Keratinocyte (primary cell): ENCODE results near the gene STMND1.

ENCODE experiments used
- EZH2 ChIP-seq: IDR thresholded peaks from one replicate; pipeline ENCODE4 v1.6.1; 2012; ENCODE audit warnings: inconsistent platforms, mild to moderate bottlenecking, low read length, moderate library complexity
- TF ChIP-seq, protein P1 (sequence below), 3 experiments: IDR thresholded peaks in 1 of 3; conservative IDR thresholded peaks in 1 of 3; optimal IDR thresholded peaks in 1 of 3; 2 replicates in 2 of 3; 3 replicates in 1 of 3; pipeline versions ENCODE3 to v1.5.1; 2011; ENCODE audit warnings: low read length in 3 of 3, mild to moderate bottlenecking in 3 of 3, moderate library complexity in 2 of 3, control low read depth in 1 of 3, inconsistent platforms in 1 of 3; ENCODE audit not compliant: insufficient read depth in 2 of 3; ENCODE audit errors: extremely low read depth in 1 of 3

GRCh38 chr6:17178754-17179529 is 77.1 kb downstream of the STMND1 start:
- TF ChIP-seq EZH2 = no peak
- TF ChIP-seq, protein P1, sequence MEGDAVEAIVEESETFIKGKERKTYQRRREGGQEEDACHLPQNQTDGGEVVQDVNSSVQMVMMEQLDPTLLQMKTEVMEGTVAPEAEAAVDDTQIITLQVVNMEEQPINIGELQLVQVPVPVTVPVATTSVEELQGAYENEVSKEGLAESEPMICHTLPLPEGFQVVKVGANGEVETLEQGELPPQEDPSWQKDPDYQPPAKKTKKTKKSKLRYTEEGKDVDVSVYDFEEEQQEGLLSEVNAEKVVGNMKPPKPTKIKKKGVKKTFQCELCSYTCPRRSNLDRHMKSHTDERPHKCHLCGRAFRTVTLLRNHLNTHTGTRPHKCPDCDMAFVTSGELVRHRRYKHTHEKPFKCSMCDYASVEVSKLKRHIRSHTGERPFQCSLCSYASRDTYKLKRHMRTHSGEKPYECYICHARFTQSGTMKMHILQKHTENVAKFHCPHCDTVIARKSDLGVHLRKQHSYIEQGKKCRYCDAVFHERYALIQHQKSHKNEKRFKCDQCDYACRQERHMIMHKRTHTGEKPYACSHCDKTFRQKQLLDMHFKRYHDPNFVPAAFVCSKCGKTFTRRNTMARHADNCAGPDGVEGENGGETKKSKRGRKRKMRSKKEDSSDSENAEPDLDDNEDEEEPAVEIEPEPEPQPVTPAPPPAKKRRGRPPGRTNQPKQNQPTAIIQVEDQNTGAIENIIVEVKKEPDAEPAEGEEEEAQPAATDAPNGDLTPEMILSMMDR (optimal IDR thresholded peaks at IDR 0.05 in 1 of 3, IDR thresholded peaks at IDR 0.05 in 1 of 3, conservative IDR thresholded peaks at IDR 0.05 in 1 of 3; ENCODE audit: extremely low read depth in 1 of 3, insufficient read depth in 2 of 3, low read length in 3 of 3) = no peak
